H9 (cell line): ENCODE data around the gene NHLRC4. TPM values are rescaled to one million over a fixed set of nuclear protein-coding genes. Genes with fewer than 3 reads are reported as not detected.

Experiments
- DNase-seq: peaks from one replicate; pipeline ENCODE4 v3.0.0-alpha.2; 2017
- H2AFZ ChIP-seq: one replicate; pipeline ENCODE4 v1.6.1; 2013; ENCODE audit warnings: mild to moderate bottlenecking, low read length, control low read depth, moderate library complexity
- H2AK5ac ChIP-seq: 2 replicates; pipeline ENCODE4 v1.6.1; 2013; ENCODE audit warnings: low read length, control low read depth, mixed read lengths; ENCODE audit not compliant: insufficient read length
- H2BK120ac ChIP-seq: one replicate; pipeline ENCODE4 v1.6.1; 2013; ENCODE audit warnings: low read depth, mild to moderate bottlenecking, low read length, control low read depth, inconsistent platforms; ENCODE audit not compliant: poor library complexity, severe bottlenecking
- H2BK12ac ChIP-seq: 2 replicates; pipeline ENCODE4 v1.6.1; 2013; ENCODE audit warnings: low read length, control low read depth, mixed read lengths, low read depth; ENCODE audit not compliant: insufficient read length
- H2BK15ac ChIP-seq: 2 replicates; pipeline ENCODE4 v1.6.1; 2013; ENCODE audit warnings: low read depth, low read length, control low read depth
- H2BK20ac ChIP-seq: one replicate; pipeline ENCODE4 v1.6.1; 2013; ENCODE audit warnings: low read depth, mild to moderate bottlenecking, low read length, control low read depth, inconsistent platforms; ENCODE audit not compliant: poor library complexity, severe bottlenecking
- H2BK5ac ChIP-seq: 2 replicates; pipeline ENCODE4 v1.6.1; 2013; ENCODE audit warnings: low read length, control low read depth, mixed read lengths; ENCODE audit not compliant: insufficient read length
- H3K14ac ChIP-seq: 2 replicates; pipeline ENCODE4 v1.6.1; 2013; ENCODE audit warnings: low read length, control low read depth; ENCODE audit not compliant: insufficient read depth
- H3K18ac ChIP-seq: 2 replicates; pipeline ENCODE4 v1.6.1; 2013; ENCODE audit warnings: low read depth, mild to moderate bottlenecking, mixed read lengths, low read length, control low read depth; ENCODE audit not compliant: insufficient read length
- H3K23ac ChIP-seq: 2 replicates; pipeline ENCODE4 v1.6.1; 2013; ENCODE audit warnings: low read length, control low read depth, mixed read lengths, low read depth; ENCODE audit not compliant: insufficient read length
- H3K23me2 ChIP-seq: 2 replicates; pipeline ENCODE4 v1.6.1; 2013; ENCODE audit warnings: low read depth, mild to moderate bottlenecking, mixed read lengths, low read length, control low read depth; ENCODE audit not compliant: insufficient read length, poor library complexity, severe bottlenecking
- H3K27ac ChIP-seq: 2 replicates; pipeline ENCODE4 v1.5.1; 2013; ENCODE audit warnings: low read length, control low read depth, mixed read lengths, low read depth; ENCODE audit not compliant: insufficient read length
- H3K27me3 ChIP-seq: 2 replicates; pipeline ENCODE4 v1.6.1; 2013; ENCODE audit warnings: low read length, control low read depth, inconsistent platforms; ENCODE audit not compliant: insufficient read depth
- H3K4ac ChIP-seq: 2 replicates; pipeline ENCODE4 v1.6.1; 2013; ENCODE audit warnings: low read depth, mild to moderate bottlenecking, control low read depth, inconsistent platforms, low read length, moderate library complexity
- H3K4me1 ChIP-seq: 2 replicates; pipeline ENCODE4 v1.6.1; 2013; ENCODE audit warnings: low read length, control low read depth, inconsistent platforms; ENCODE audit not compliant: insufficient read depth
- H3K4me2 ChIP-seq: 2 replicates; pipeline ENCODE4 v1.6.1; 2013; ENCODE audit warnings: low read length, control low read depth, mixed read lengths; ENCODE audit not compliant: insufficient read length, insufficient read depth
- H3K56ac ChIP-seq: 2 replicates; pipeline ENCODE4 v1.6.1; 2013; ENCODE audit warnings: low read depth, mild to moderate bottlenecking, mixed read lengths, low read length, control low read depth; ENCODE audit not compliant: insufficient read length
- H3K79me1 ChIP-seq: 2 replicates; pipeline ENCODE4 v1.6.1; 2013; ENCODE audit warnings: low read depth, mild to moderate bottlenecking, moderate library complexity, low read length, control low read depth, inconsistent platforms; ENCODE audit not compliant: insufficient read depth, poor library complexity, severe bottlenecking
- H3K79me2 ChIP-seq: 2 replicates; pipeline ENCODE4 v1.6.1; 2013; ENCODE audit warnings: low read length, control low read depth, inconsistent platforms; ENCODE audit not compliant: insufficient read depth
- H3K9ac ChIP-seq: 2 replicates; pipeline ENCODE4 v1.6.1; 2013; ENCODE audit warnings: low read length, control low read depth, mixed read lengths; ENCODE audit not compliant: insufficient read length; ENCODE audit errors: extremely low read depth
- H3K9me3 ChIP-seq: one replicate; pipeline ENCODE4 v1.6.1; 2013; ENCODE audit warnings: low read depth, low read length, inconsistent platforms; ENCODE audit not compliant: control insufficient read depth
- H3T11ph ChIP-seq: one replicate; pipeline ENCODE4 v1.6.1; 2013; ENCODE audit warnings: mild to moderate bottlenecking, low read length, control low read depth, inconsistent platforms
- H4K20me1 ChIP-seq: one replicate; pipeline ENCODE4 v1.6.1; 2013; ENCODE audit not compliant: control insufficient read depth, insufficient read length, insufficient read depth
- H4K5ac ChIP-seq: 2 replicates; pipeline ENCODE4 v1.6.1; 2013; ENCODE audit warnings: low read depth, mild to moderate bottlenecking, mixed read lengths, low read length, control low read depth; ENCODE audit not compliant: insufficient read length
- H4K8ac ChIP-seq: replicated peaks from 2 replicates; pipeline ENCODE4 v1.6.1; 2013; ENCODE audit warnings: low read length, control low read depth, mixed read lengths, low read depth; ENCODE audit not compliant: insufficient read length
- H4K91ac ChIP-seq: 2 replicates; pipeline ENCODE4 v1.6.1; 2013; ENCODE audit warnings: low read depth, mild to moderate bottlenecking, moderate library complexity, mixed read lengths, low read length, control low read depth; ENCODE audit not compliant: insufficient read length
- H3K27ac Mint-ChIP-seq, 3 experiments: 2 replicates in 2 of 3; 3 replicates in 1 of 3; pipeline ENCODE4 v1.8.0; 2020 to 2021; ENCODE audit warnings: mixed read lengths in 3 of 3, mild to moderate bottlenecking in 1 of 3, moderate library complexity in 1 of 3
- H3K27me3 Mint-ChIP-seq: 2 replicates; pipeline ENCODE4 v1.8.0; 2021; ENCODE audit warnings: low read depth, mild to moderate bottlenecking, moderate library complexity, mixed read lengths
- H3K36me3 Mint-ChIP-seq, 3 experiments: 2 replicates in 2 of 3; 3 replicates in 1 of 3; pipeline ENCODE4 v1.8.0; 2020 to 2021; ENCODE audit warnings: low read depth in 3 of 3, mixed read lengths in 3 of 3; ENCODE audit not compliant: insufficient read depth in 1 of 3
- H3K4me1 Mint-ChIP-seq, 2 experiments: 2 replicates each; pipeline ENCODE4 v1.8.0; 2020; ENCODE audit warnings: mixed read lengths in 2 of 2
- H3K4me3 Mint-ChIP-seq, 2 experiments: 2 replicates in 1 of 2; 3 replicates in 1 of 2; pipeline ENCODE4 v1.8.0; 2020 to 2021; ENCODE audit warnings: mild to moderate bottlenecking in 2 of 2, mixed read lengths in 2 of 2, moderate library complexity in 1 of 2
- H3K9me3 Mint-ChIP-seq, 2 experiments: 2 replicates in 1 of 2; 3 replicates in 1 of 2; pipeline ENCODE4 v1.8.0; 2020; ENCODE audit warnings: mild to moderate bottlenecking in 2 of 2, mixed read lengths in 2 of 2, moderate library complexity in 1 of 2
- CTCF ChIP-seq: fragments of 200-600 bp; sonication (generic); conservative IDR thresholded peaks from 3 replicates; pipeline ENCODE4 v1.8.0; 2021; ENCODE audit warnings: antibody characterized with exemption, mild to moderate bottlenecking
- WGBS: extraction: QIAGEN DNeasy Blood & Tissue Kit; methylation state at CpG from one replicate; pipeline ENCODE4 v1.1.7; 2013; ENCODE audit warnings: missing lambda C conversion rate, low lambda C conversion rate, mixed read lengths; ENCODE audit not compliant: insufficient read length; ENCODE audit errors: extremely low coverage; 5-methylcytosine and 5-hydroxymethylcytosine counted together
- total RNA-seq: library from RNA; stranded (reverse); gene quantifications from 2 replicates; pipeline ENCODE4 v1.2.1, GENCODE V29; 2021

Gene NHLRC4
- total RNA-seq, 1 experiment from 2014 or later: 0.42 TPM

GRCh38 chr16:565419-566330 is 1.1 kb upstream of the NHLRC4 start:
- Histone ChIP-seq H3K9ac (no peak overlapping the region), H3K4me1 (no peaks in the 10 kb centered on the region), H3K79me1 (no peaks in the 10 kb centered on the region), H2AFZ (no peak overlapping the region), H3K27me3 (no peaks in the 10 kb centered on the region; the same call in 1 of the 2 replicates), H4K8ac (no peak overlapping the region), H2AK5ac (no peak overlapping the region), H3K23ac (no peak overlapping the region), H3K4me2 (no peak overlapping the region), H3K27ac (no peak overlapping the region), H3K23me2 (peaks cover 5% of the 10 kb centered on the region), H2BK20ac (no peak overlapping the region), H3K56ac (no peak overlapping the region), H3K14ac (no peak overlapping the region; the same call in 1 of the 2 replicates), H3K18ac (no peak overlapping the region), H3K9me3 (no peaks in the 10 kb centered on the region), H2BK120ac (no peak overlapping the region), H2BK5ac (no peak overlapping the region), H3K4ac (no peak overlapping the region), H2BK12ac (no peak overlapping the region), H4K20me1 (peaks cover 3% of the 10 kb centered on the region), H4K91ac (no peak overlapping the region), H3T11ph (no peak overlapping the region), H2BK15ac (no peak overlapping the region), H4K5ac (no peak overlapping the region), H3K79me2 (no peaks in the 10 kb centered on the region)
- no peak overlapping the region for H3K27ac Mint-ChIP-seq
- H3K36me3 Mint-ChIP-seq: no peaks in the 10 kb centered on the region
- no CpG with 5 or more reads among the region's 35 CpGs for WGBS
- peaks cover 22% of the 10 kb centered on the region for H3K27me3 Mint-ChIP-seq
- no peak overlapping the region for H3K4me3 Mint-ChIP-seq
- no peak for TF ChIP-seq CTCF
- H3K9me3 Mint-ChIP-seq: no peaks in the 10 kb centered on the region; a peak in 1 of 5 replicates
- H3K4me1 Mint-ChIP-seq: peaks cover 11 to 23% of the 10 kb centered on the region in 2 experiments
- no peak for DNase-seq
